AML-193 (cell line): Measurements from ENCODE around the gene PLCL1.
A peak's percentile ranks its signal among the peaks of the same experiment; 100 is the strongest.

Experiments
- DNase-seq, 2 experiments: peaks; one replicate each; lab custom pipeline; 2025; lab: John Stamatoyannopoulos, UW

Gene PLCL1

GRCh38 chr2:198116756-198117155, 312.4 kb downstream of the PLCL1 start:
- no peak for DNase-seq

GRCh38 chr2:198117406-198118041, 313.1 kb downstream of the PLCL1 start:
- peak; percentile 10 to 29 for DNase-seq

GRCh38 chr2:198127627-198128026, 323.2 kb downstream of the PLCL1 start:
- peak; percentile 50 to 51 for DNase-seq

GRCh38 chr2:198129609-198130008, 325.2 kb downstream of the PLCL1 start:
- no peak for DNase-seq

GRCh38 chr2:198134293-198134955, 330.0 kb downstream of the PLCL1 start:
- no peak for DNase-seq

GRCh38 chr2:198135481-198135934, 331.1 kb downstream of the PLCL1 start:
- DNase-seq = no peak

GRCh38 chr2:198136142-198136541, 331.7 kb downstream of the PLCL1 start:
- DNase-seq = no peak

- DNase-seq = no peak
Observed at GRCh38 chr2:198137733-198138132, 333.3 kb downstream of the PLCL1 start.

- DNase-seq = no peak
Observed at GRCh38 chr2:198141726-198142125, 337.3 kb downstream of the PLCL1 start.

- no peak for DNase-seq
Observed at GRCh38 chr2:198143156-198143555, 338.8 kb downstream of the PLCL1 start.

GRCh38 chr2:198143793-198144192, 339.4 kb downstream of the PLCL1 start:
- DNase-seq = no peak

GRCh38 chr2:198144660-198145059, 340.3 kb downstream of the PLCL1 start:
- no peak for DNase-seq

GRCh38 chr2:198146346-198146940, 342.1 kb downstream of the PLCL1 start:
- DNase-seq = no peak

GRCh38 chr2:198157314-198157713, 352.9 kb downstream of the PLCL1 start:
- DNase-seq = no peak

- no peak for DNase-seq
Observed at GRCh38 chr2:198161151-198161550, 356.8 kb downstream of the PLCL1 start.

- no peak for DNase-seq
Observed at GRCh38 chr2:198162276-198162675, 357.9 kb downstream of the PLCL1 start.

- no peak for DNase-seq
Observed at GRCh38 chr2:198164843-198165242, 360.4 kb downstream of the PLCL1 start.

- DNase-seq = no peak
Observed at GRCh38 chr2:198165289-198165688, 360.9 kb downstream of the PLCL1 start.

GRCh38 chr2:198167346-198167745, 363.0 kb downstream of the PLCL1 start:
- DNase-seq = no peak

- no peak for DNase-seq
Observed at GRCh38 chr2:198168651-198169050, 364.3 kb downstream of the PLCL1 start.

- no peak for DNase-seq
Observed at GRCh38 chr2:198173242-198173641, 368.8 kb downstream of the PLCL1 start.

- DNase-seq = no peak
Observed at GRCh38 chr2:198173864-198174263, 369.5 kb downstream of the PLCL1 start.

GRCh38 chr2:198175271-198175670, 370.9 kb downstream of the PLCL1 start:
- no peak for DNase-seq
